Activated T-cell treated with anti-CD3 and anti-CD28 coated beads for 1 hour (primary cell): ENCODE results near the gene TEDC1.

Source experiments
- DNase-seq: peaks from one replicate; pipeline ENCODE4 v3.0.0-alpha.2; 2020; ENCODE audit warnings: low read depth

Gene TEDC1

GRCh38 chr14:105526776-105527380 lies 35.8 kb downstream of the TEDC1 start:
- no peak for DNase-seq

GRCh38 chr14:105527381-105527825 lies 36.4 kb downstream of the TEDC1 start:
- DNase-seq: no peak

- DNase-seq: peak; percentile 73
Observed at GRCh38 chr14:105527826-105528585, 37.0 kb downstream of the TEDC1 start.

DNA sequence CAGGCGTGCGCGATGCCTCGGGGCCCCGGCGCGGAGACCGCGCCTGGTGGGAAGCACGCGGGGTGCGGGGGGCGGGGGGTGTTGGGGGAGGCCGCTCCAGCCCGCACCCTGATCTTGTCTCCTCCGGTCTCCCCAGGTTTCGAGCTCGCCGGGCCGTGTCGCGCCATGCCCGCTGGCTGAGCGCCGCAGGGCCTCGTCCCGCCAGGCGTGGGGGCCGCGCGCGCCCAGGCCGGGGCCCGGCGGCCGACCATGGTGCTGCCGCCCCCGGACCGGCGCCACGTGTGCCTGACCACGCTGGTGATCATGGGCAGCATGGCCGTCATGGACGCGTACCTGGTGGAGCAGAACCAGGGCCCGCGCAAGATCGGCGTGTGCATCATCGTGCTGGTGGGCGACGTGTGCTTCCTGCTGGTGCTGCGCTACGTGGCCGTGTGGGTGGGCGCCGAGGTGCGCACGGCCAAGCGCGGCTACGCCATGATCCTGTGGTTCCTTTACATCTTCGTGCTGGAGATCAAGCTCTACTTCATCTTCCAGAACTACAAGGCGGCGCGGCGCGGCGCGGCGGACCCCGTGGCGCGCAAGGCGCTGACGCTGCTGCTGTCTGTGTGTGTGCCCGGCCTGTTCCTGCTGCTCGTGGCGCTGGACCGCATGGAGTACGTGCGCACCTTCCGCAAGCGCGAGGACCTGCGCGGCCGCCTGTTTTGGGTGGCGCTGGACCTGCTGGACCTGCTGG lies 37.7 kb downstream of the TEDC1 start:
- DNase-seq: no peak

DNA sequence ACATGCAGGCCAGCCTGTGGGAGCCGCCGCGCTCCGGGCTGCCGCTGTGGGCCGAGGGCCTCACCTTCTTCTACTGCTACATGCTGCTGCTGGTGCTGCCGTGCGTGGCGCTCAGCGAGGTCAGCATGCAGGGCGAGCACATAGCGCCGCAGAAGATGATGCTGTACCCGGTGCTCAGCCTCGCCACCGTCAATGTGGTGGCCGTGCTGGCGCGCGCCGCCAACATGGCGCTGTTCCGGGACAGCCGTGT lies 38.2 kb downstream of the TEDC1 start:
- no peak for DNase-seq

- no peak for DNase-seq
Observed at GRCh38 chr14:105529569-105530284, 38.7 kb downstream of the TEDC1 start.

GRCh38 chr14:105530285-105531087 lies 39.4 kb downstream of the TEDC1 start:
- no peak for DNase-seq

- no peak for DNase-seq
Observed at GRCh38 chr14:105531088-105531893, 40.2 kb downstream of the TEDC1 start.

DNA sequence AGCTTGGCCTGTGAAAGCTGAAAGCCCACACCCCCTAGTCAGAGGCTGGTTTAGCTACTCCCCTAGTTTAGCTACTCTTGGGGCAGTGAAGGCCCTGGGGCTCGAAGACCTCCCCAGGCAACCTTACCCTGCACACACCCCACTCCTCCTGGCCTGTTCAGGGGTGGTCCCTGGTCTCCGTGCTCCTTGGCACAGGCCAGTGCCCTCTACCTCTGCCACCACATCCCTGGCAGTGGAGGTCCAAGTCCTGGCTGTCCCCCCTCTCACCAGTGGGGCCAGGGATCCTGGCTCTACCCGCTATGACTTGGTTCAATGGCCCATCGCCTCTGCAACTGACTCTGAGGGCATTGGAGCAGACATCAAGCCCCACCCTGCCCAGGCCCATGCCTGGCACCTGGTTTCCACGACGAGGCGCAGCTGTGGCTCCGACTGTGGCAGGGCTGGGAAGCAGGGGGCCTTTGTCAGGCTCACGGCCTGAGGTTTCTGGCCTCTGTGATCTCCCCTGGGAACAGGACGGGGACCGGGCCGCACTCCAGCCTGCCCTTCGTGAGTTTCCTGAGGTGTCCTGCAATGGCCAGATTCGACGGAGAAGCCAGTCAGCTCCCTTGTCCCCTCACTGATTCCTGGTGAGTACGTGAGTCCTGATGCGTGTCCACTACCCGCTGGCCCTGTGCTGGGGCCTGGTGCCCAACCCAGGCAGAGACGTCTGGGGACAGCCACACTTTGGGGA lies 41.0 kb downstream of the TEDC1 start:
- no peak for DNase-seq

DNA sequence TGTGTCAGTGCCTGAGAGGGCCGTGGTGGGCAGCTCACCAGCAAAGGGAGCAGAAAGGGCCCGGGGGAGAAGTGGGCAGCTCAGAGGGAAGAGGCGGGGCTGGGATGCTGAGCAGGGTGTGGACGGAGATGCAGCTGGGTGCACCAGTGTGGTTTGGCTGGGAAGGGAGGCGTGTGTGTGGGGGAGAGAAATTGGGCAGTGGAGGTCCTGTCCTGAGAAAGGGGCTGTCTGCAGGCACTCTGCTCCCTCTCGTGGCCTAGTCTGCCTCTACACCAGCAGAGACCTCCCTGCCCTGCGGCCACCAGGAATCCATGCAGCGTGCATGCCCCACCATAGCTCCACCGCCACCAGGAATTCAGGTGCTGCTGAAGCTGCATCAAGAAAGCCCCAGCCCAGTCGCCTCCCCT lies 41.7 kb downstream of the TEDC1 start:
- DNase-seq: no peak

DNA sequence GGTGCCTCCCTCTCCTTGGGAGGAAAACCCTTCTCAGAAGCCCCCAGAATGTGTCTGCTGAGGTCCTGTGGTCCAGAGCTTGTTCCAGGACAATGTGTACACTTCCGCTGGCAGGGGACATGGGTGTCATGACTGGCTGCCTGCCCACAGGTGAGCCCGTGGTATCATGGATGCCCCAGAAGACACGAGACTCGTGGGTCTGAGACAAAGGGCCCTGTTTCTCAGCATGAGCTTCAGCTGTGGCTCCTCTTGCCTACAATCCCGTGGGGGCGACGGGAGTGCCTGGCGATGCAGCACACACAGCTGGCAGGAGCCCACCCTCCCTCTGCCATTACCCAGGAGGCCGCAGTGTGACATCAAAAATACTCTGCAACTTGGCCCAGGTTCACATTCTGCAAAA lies 42.3 kb downstream of the TEDC1 start:
- DNase-seq: no peak

DNA sequence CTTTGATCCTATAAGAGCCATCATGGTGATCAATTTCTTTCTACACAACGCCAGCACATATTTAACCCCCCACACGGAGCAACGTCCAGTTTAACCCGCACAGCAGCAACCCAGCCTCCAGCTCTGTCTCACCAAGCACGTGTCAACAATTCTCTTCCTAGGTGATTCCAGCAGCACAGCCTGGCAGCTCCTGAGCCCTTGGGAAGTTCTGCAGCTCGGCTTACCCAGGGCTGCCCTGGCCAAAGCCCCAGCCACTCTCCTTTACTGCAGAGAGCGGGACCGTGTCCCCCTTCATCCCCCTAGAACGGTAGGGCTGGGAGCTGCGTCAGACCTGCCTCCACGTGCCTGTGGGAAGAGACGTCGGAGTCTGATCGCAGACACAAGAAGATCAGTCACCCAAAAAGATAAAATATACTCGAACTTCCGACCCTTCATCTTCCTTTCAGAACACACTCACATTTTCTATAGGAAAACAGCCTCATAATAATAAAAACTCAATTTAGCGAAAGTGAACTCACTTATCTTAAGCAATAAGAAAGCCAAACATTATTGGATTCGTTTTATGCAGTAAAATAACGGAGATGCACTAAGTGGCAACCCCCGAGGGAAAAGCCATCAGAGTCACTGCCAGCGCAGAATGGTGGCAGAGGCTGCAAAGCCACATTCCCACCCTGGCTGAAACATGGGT lies 42.9 kb downstream of the TEDC1 start:
- no peak for DNase-seq

GRCh38 chr14:105534586-105534985 lies 43.5 kb downstream of the TEDC1 start:
- DNase-seq: no peak

- no peak for DNase-seq
Observed at GRCh38 chr14:105536051-105536450, 45.0 kb downstream of the TEDC1 start.

DNA sequence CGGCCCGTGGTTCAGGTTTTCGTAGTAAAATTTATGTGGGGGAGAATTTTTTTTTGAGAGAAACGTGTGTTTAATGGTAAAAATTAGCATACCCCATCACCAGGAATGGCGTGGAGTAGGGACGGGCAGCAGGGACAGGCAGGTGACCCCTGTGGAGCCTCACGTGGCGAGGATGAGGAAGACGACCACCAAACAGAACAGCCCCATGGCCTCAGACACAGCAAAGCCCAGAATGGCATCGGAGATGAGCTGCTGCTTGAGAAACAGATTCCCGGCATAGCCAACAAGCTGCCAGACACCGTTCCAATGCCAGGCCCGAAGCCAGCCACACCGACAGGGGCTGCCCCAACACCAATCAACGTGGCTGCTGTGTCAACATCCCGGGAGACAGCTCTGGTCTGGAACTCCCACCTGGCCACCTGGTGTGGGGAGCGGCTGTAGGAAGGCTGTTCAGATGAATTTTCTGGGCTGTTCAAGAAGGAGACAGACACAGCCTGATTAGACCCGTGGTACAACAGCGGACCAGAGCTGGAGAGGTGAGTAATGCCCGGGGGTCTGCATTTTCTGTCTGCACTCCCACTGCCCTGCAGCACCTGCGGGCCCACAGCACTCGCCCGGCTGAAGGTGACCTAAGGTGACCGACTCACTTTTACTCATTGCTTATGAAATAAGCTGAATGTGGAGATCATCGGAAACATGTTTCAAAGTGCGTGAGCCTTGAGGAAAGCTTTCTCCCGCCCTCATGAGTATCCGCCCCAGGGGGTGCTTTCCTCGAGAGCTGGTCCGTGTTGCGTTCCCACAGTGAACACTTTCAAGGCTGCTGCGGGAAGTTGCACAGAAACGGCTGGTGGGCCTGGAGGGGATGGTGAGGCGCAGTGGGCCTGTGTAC lies 45.9 kb downstream of the TEDC1 start:
- DNase-seq: no peak

DNA sequence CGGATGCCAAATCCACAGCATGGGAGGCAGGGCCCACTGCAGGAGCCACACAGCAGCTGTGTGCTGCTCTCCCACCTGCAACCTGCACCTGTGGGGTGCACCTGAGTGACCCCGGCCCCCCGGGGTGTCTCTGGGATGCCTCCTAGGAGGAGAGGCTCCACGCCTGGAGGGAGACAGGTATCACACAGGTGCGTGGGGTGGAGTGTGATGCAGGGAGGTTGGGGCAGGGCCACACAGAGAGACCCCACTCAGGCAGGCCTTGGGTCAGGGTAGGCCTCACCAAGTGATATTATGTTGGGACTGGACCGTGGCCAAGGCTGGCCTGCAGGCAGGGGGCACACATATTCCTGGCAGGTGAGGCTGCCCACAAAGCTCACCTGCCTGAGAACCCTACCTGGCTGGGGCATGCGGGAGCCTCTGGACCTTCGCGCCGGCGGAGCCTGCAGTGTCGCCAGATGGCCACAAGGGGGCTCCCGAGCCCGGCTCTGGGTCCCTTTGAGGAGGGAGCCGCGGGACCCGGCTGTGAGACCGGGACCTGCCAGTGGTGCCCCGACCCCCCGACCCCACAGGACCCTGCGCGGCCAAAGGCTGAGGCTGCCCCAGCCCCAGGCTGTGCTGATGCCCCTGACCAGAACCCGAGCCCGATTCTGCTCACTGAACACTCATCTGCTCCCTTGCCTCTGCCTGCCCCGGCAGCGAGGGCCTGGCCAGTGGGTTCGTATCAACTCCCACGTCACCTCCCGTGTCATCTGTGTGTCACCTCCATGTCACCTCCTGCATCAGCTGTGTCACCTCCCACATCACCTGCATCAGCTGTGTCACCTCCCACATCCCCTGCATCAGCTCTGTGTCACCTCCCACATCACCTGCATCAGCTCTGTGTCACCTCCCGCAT lies 46.8 kb downstream of the TEDC1 start:
- DNase-seq: peak; percentile 74

- no peak for DNase-seq
Observed at GRCh38 chr14:105538481-105539049, 47.5 kb downstream of the TEDC1 start.
